DOHH2 (cell line): Measurements from ENCODE around the gene TMPRSS9.

Experiments used
- EZH2phosphoT487 ChIP-seq: fragments of 200-600 bp; sonication (generic); IDR thresholded peaks from 2 replicates; pipeline ENCODE4 v1.6.1; 2017; ENCODE audit warnings: borderline replicate concordance, mild to moderate bottlenecking, antibody characterized with exemption, low read length, moderate library complexity, mixed read lengths
- TF ChIP-seq, protein P1 (sequence below): fragments of 200-600 bp; sonication (generic); IDR thresholded peaks from one replicate; pipeline ENCODE4 v1.5.1; 2014; ENCODE audit warnings: antibody characterized with exemption, mild to moderate bottlenecking, low read depth, low read length; ENCODE audit not compliant: poor library complexity, severe bottlenecking

DNA sequence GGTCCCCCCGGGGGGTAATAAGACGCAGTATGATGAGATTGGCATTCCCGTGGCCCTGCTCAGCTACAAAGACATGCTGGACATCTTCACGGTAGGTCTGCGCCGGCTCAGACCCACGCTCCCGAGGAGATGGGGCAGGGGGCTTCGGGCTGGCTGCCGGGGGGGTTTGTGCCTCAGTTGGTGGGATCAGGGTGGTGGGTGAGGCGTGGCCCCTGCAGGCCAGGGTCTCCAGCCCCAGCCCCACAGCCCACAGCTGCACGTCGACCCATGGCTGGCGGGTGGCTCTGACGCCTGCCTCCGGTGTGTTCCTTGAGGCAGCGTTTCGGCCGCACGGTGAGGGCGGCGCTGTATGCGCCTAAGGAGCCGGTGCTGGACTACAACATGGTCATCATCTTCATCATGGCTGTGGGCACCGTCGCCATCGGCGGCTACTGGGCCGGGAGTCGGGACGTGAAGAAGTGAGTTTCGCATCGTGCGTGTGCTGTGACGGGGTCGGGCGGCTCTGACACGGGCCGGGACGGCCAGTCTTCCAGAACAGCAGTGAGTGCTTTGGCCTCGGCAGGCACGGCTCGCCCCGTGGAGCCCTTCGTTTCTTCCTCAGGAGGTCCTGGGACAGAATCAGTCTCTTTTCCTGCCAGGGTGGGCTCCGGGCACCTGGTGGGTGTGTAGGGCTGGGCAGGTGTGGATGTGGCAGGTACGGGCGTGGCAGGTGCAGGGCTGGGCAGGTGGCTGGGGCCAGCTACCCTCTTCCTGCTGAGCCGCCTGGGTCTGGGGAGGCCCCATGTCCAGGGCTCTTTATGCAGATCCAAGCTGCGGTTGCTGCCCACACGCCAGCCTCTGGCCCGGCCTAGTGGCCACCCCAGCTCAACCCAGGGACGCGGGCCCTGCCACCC is 21.1 kb upstream of the TMPRSS9 start:
- TF ChIP-seq, protein P1, sequence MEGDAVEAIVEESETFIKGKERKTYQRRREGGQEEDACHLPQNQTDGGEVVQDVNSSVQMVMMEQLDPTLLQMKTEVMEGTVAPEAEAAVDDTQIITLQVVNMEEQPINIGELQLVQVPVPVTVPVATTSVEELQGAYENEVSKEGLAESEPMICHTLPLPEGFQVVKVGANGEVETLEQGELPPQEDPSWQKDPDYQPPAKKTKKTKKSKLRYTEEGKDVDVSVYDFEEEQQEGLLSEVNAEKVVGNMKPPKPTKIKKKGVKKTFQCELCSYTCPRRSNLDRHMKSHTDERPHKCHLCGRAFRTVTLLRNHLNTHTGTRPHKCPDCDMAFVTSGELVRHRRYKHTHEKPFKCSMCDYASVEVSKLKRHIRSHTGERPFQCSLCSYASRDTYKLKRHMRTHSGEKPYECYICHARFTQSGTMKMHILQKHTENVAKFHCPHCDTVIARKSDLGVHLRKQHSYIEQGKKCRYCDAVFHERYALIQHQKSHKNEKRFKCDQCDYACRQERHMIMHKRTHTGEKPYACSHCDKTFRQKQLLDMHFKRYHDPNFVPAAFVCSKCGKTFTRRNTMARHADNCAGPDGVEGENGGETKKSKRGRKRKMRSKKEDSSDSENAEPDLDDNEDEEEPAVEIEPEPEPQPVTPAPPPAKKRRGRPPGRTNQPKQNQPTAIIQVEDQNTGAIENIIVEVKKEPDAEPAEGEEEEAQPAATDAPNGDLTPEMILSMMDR: no peak
- no peak for TF ChIP-seq EZH2phosphoT487
